Measurements from ENCODE around the gene HNRNPH3. TPM values are rescaled to one million over a fixed set of nuclear protein-coding genes. Genes with fewer than 3 reads are reported as not detected.

The HNRNPH3 gene
- total RNA-seq, 1 donor from 2014 or later, result 124 TPM

GRCh38 chr10:68296843-68297663 is 34.8 kb upstream of the HNRNPH3 start:
- Mint-ChIP-seq H3K9me3 (ENCODE audit: unreplicated experiment) (no peaks in the 10 kb centered on the region), H3K27ac (ENCODE audit: unreplicated experiment) (no peak overlapping the region), H3K4me1 (ENCODE audit: unreplicated experiment) (peaks cover 5% of the 10 kb centered on the region), H3K4me3 (ENCODE audit: unreplicated experiment) (no peak overlapping the region), H3K27me3 (ENCODE audit: unreplicated experiment) (peaks cover 4% of the 10 kb centered on the region), H3K36me3 (ENCODE audit: low read depth, unreplicated experiment) (peaks cover 3% of the 10 kb centered on the region)
- DNase-seq (ENCODE audit: low spot score), result no peak
- TF ChIP-seq, protein P1, sequence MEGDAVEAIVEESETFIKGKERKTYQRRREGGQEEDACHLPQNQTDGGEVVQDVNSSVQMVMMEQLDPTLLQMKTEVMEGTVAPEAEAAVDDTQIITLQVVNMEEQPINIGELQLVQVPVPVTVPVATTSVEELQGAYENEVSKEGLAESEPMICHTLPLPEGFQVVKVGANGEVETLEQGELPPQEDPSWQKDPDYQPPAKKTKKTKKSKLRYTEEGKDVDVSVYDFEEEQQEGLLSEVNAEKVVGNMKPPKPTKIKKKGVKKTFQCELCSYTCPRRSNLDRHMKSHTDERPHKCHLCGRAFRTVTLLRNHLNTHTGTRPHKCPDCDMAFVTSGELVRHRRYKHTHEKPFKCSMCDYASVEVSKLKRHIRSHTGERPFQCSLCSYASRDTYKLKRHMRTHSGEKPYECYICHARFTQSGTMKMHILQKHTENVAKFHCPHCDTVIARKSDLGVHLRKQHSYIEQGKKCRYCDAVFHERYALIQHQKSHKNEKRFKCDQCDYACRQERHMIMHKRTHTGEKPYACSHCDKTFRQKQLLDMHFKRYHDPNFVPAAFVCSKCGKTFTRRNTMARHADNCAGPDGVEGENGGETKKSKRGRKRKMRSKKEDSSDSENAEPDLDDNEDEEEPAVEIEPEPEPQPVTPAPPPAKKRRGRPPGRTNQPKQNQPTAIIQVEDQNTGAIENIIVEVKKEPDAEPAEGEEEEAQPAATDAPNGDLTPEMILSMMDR (IDR thresholded peaks at IDR 0.05; ENCODE audit: unreplicated experiment), result no peak

DNA sequence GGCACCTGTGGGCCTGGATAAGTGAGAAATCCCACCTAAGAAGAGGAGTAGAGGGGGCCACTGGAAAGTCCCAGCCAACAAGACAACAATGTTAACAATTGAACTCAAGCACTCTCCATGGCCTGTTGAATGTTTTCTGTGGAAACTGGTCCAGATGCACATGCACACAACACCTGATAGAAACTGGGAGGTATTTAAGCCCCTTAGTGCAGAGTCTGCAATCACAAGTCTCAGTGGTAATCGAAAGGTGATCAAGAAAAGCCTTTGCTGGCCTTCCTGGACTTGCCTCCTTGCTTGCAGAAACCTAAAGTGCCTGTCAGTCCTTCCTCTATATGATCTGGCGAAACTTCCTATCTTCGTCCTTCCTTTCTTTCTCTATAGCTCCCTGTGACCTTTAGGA is 30.6 kb upstream of the HNRNPH3 start:
- Mint-ChIP-seq H3K4me3 (ENCODE audit: unreplicated experiment) (no peak overlapping the region), H3K27me3 (ENCODE audit: unreplicated experiment) (peaks cover 2% of the 10 kb centered on the region), H3K27ac (ENCODE audit: unreplicated experiment) (no peak overlapping the region), H3K36me3 (ENCODE audit: low read depth, unreplicated experiment) (no peaks in the 10 kb centered on the region), H3K4me1 (ENCODE audit: unreplicated experiment) (peaks cover 7% of the 10 kb centered on the region), H3K9me3 (ENCODE audit: unreplicated experiment) (no peaks in the 10 kb centered on the region)
- no peak for DNase-seq (ENCODE audit: low spot score)
- TF ChIP-seq, protein P1 (IDR thresholded peaks at IDR 0.05; ENCODE audit: unreplicated experiment), result no peak

DNA sequence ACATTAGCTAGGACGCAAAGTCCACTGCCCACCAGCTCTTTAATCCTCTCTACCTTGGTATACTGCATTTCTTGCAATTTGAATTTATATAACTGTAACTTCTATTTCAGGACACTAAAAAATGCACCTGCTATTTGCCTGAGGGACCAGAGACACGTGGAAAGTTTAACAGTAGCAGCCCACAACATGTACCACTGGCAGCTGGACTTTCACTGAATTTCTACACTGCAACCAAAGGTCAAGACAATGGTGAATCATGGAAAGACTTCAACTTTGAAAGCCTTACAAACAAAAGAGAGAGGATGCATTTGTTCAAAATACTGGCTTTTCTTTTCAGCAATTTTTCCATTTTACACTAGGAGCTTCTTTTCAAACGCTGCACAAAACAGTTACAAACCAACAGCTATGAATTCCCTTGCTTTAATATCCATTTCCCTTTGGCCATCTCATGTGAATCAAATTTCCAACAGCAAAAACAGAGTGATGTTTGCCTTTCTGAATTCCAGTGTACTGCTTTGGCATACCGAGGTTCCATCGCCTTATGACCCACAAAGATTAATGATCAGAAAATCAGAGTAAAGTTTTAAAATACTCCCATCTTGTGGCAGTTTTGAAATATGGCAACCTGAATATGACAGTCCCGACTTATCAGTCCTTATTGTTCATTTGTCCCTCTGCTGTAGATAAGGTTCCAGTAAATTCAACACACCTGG is 29.9 kb upstream of the HNRNPH3 start:
- DNase-seq (ENCODE audit: low spot score), result no peak

DNA sequence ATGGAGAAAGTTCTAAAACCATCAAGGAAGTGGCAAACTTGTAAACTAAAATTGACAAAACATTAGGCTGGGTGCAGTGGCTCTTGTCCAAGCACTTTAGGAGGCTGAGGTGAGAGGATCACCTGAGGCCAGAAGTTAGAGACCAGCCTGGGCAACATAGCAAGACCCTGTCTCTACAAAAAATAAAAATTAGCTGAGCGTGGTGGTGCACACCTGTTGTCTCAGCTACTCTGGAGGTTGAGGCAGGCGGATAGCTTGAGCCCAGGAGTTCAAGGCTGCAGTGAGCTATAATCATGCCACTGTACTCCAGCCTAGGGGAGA is 29.4 kb upstream of the HNRNPH3 start:
- H3K36me3 Mint-ChIP-seq (ENCODE audit: low read depth, unreplicated experiment), result no peaks in the 10 kb centered on the region
- H3K27ac Mint-ChIP-seq (ENCODE audit: unreplicated experiment), result no peak overlapping the region
- TF ChIP-seq, protein P1 (IDR thresholded peaks at IDR 0.05; ENCODE audit: unreplicated experiment), result no peak
- H3K27me3 Mint-ChIP-seq (ENCODE audit: unreplicated experiment), result peaks cover 2% of the 10 kb centered on the region
- peaks cover 7% of the 10 kb centered on the region for H3K4me1 Mint-ChIP-seq (ENCODE audit: unreplicated experiment)
- H3K4me3 Mint-ChIP-seq (ENCODE audit: unreplicated experiment), result no peak overlapping the region
- no peak for DNase-seq (ENCODE audit: low spot score)
- no peaks in the 10 kb centered on the region for H3K9me3 Mint-ChIP-seq (ENCODE audit: unreplicated experiment)

More for the DNA sequence above, 29.9 kb upstream of the HNRNPH3 start:
- Mint-ChIP-seq H3K27me3 (ENCODE audit: unreplicated experiment) (peaks cover 2% of the 10 kb centered on the region), H3K4me1 (ENCODE audit: unreplicated experiment) (peaks cover 7% of the 10 kb centered on the region), H3K27ac (ENCODE audit: unreplicated experiment) (no peak overlapping the region), H3K36me3 (ENCODE audit: low read depth, unreplicated experiment) (no peaks in the 10 kb centered on the region), H3K4me3 (ENCODE audit: unreplicated experiment) (no peak overlapping the region), H3K9me3 (ENCODE audit: unreplicated experiment) (no peaks in the 10 kb centered on the region)
- TF ChIP-seq, protein P1 (IDR thresholded peaks at IDR 0.05; ENCODE audit: unreplicated experiment), result peak; percentile 54

DNA sequence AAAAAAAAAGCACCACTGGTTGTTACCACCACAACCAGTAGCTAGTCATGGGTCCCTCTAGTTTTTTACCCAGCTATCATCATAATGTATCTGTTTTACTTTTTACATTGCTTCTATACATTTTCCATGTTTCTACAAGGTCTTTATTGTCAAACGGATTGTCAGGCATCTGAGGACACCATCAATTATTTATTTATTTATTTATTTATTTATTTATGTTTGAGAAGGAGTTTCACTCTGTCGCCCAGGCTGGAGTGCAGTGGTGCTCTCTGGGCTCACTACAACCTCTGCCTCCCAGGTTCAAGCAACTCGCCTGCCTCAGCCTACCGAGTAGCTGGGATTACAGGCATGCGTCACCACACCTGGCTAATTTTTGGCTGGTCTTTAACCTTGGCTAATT is 29.0 kb upstream of the HNRNPH3 start:
- Mint-ChIP-seq H3K4me3 (ENCODE audit: unreplicated experiment) (no peak overlapping the region), H3K9me3 (ENCODE audit: unreplicated experiment) (no peaks in the 10 kb centered on the region), H3K27me3 (ENCODE audit: unreplicated experiment) (peaks cover 2% of the 10 kb centered on the region), H3K27ac (ENCODE audit: unreplicated experiment) (no peak overlapping the region), H3K36me3 (ENCODE audit: low read depth, unreplicated experiment) (no peaks in the 10 kb centered on the region), H3K4me1 (ENCODE audit: unreplicated experiment) (peaks cover 7% of the 10 kb centered on the region)
- DNase-seq (ENCODE audit: low spot score), result no peak
- TF ChIP-seq, protein P1 (IDR thresholded peaks at IDR 0.05; ENCODE audit: unreplicated experiment), result no peak

Measured in endothelial cell (in vitro differentiated cells).